ENCODE measurements around the gene SYNM.

DNA sequence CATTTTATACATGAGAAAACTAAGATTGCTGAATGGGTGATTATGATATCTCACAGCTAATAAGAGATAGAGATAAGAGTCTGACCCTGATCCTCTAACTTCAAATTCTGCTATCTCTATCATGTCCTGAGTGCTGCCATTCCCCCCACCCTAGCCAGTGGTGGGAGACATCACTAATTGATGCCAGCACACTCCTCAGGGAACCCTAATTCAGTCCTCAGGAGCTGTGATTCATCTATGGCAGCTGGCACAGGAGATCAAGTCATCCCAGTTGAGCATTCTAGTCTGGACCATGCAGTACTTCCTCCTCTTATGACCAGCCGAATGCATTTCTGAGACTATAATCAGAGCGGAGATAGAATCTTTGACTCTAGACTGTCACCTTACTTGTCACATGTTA lies 71.9 kb downstream of the SYNM start:
- no peak for TF ChIP-seq EZH2 (IDR thresholded peaks at IDR 0.05; ENCODE audit: insufficient read depth, poor library complexity, severe bottlenecking)
- no peak for TF ChIP-seq EZH2phosphoT487 (IDR thresholded peaks at IDR 0.05; ENCODE audit: insufficient read depth, low read depth)

Measured in GM23248 (cell line).